ENCODE measurements around the gene VCAN.

Gene VCAN

GRCh38 chr5:83595217-83595616 lies 123.7 kb downstream of the VCAN start:
- H3K27ac ChIP-seq (ENCODE audit: low read depth, low read length): no peak overlapping the region
- H3K9me3 ChIP-seq (ENCODE audit: control insufficient read depth, insufficient read depth, low read depth, low read length): no peaks in the 10 kb centered on the region
- no peak overlapping the region for H3K4me3 ChIP-seq (ENCODE audit: low read depth, low read length)
- no peaks in the 10 kb centered on the region for H3K36me3 ChIP-seq (ENCODE audit: control insufficient read depth, insufficient read depth, low read length)
- H3K9ac ChIP-seq (ENCODE audit: low read length): no peak overlapping the region
- H3K4me1 ChIP-seq (ENCODE audit: control insufficient read depth, insufficient read depth, low read length): no peaks in the 10 kb centered on the region
- no peaks in the 10 kb centered on the region for H3K27me3 ChIP-seq (ENCODE audit: control insufficient read depth, insufficient read depth, low read length)

- no peak overlapping the region for H3K9ac ChIP-seq (ENCODE audit: low read length)
- H3K27me3 ChIP-seq (ENCODE audit: control insufficient read depth, insufficient read depth, low read length): no peaks in the 10 kb centered on the region
- H3K4me1 ChIP-seq (ENCODE audit: control insufficient read depth, insufficient read depth, low read length): no peaks in the 10 kb centered on the region; the same call in 1 of the 2 replicates
- no peaks in the 10 kb centered on the region for H3K36me3 ChIP-seq (ENCODE audit: control insufficient read depth, insufficient read depth, low read length)
- no peak overlapping the region for H3K27ac ChIP-seq (ENCODE audit: low read depth, low read length)
- H3K4me3 ChIP-seq (ENCODE audit: low read depth, low read length): no peak overlapping the region
- no peaks in the 10 kb centered on the region for H3K9me3 ChIP-seq (ENCODE audit: control insufficient read depth, insufficient read depth, low read depth, low read length)
Observed at GRCh38 chr5:83608122-83608521, 136.6 kb downstream of the VCAN start.

- Histone ChIP-seq H3K4me1 (ENCODE audit: control insufficient read depth, insufficient read depth, low read length) (no peaks in the 10 kb centered on the region), H3K9ac (ENCODE audit: low read length) (no peak overlapping the region), H3K27ac (ENCODE audit: low read depth, low read length) (no peak overlapping the region)
Observed at GRCh38 chr5:83614841-83615240, 143.3 kb downstream of the VCAN start.

GRCh38 chr5:83628360-83628759 lies 156.8 kb downstream of the VCAN start:
- Histone ChIP-seq H3K36me3 (ENCODE audit: control insufficient read depth, insufficient read depth, low read length) (no peaks in the 10 kb centered on the region), H3K27me3 (ENCODE audit: control insufficient read depth, insufficient read depth, low read length) (no peaks in the 10 kb centered on the region), H3K27ac (ENCODE audit: low read depth, low read length) (no peak overlapping the region), H3K4me1 (ENCODE audit: control insufficient read depth, insufficient read depth, low read length) (no peaks in the 10 kb centered on the region), H3K4me3 (ENCODE audit: low read depth, low read length) (no peak overlapping the region), H3K9me3 (ENCODE audit: control insufficient read depth, insufficient read depth, low read depth, low read length) (no peaks in the 10 kb centered on the region), H3K9ac (ENCODE audit: low read length) (no peak overlapping the region)

More at GRCh38 chr5:83614841-83615240, 143.3 kb downstream of the VCAN start:
- peaks cover 18% of the 10 kb centered on the region for H3K9me3 ChIP-seq (ENCODE audit: control insufficient read depth, insufficient read depth, low read depth, low read length)
- no peaks in the 10 kb centered on the region for H3K36me3 ChIP-seq (ENCODE audit: control insufficient read depth, insufficient read depth, low read length)
- no peaks in the 10 kb centered on the region for H3K27me3 ChIP-seq (ENCODE audit: control insufficient read depth, insufficient read depth, low read length)
- H3K4me3 ChIP-seq (ENCODE audit: low read depth, low read length): no peak overlapping the region
